HG02943 (cell line): ENCODE measurements around the gene TNPO2.

ENCODE experiments used
- ATAC-seq: cut with Tn5 transposase; IDR thresholded peaks from one replicate; pipeline ENCODE4 v1.9.1; 2021; ENCODE audit warnings: mild to moderate bottlenecking, low read depth, moderate library complexity; ENCODE audit not compliant: unreplicated experiment

Gene TNPO2

DNA sequence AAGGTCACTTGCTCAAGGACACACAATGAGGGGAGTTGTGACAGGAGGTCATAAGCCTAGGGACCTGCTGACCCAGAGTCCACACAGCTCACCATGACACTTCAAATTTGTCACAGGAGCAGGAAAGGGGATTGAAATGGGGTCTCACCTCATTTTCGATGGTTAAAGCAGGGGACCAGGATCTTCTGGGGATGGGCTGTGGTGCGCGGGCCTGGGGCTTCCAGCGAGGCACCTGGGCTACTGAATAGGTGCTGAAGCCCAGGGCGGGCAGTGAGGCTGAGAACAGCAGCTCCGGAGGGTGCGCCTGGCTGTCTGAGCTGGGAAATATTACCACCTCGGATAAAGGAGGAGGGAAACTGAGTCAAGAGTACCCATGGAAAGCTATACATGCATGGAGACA lies 68.2 kb downstream of the TNPO2 start:
- no peak for ATAC-seq

DNA sequence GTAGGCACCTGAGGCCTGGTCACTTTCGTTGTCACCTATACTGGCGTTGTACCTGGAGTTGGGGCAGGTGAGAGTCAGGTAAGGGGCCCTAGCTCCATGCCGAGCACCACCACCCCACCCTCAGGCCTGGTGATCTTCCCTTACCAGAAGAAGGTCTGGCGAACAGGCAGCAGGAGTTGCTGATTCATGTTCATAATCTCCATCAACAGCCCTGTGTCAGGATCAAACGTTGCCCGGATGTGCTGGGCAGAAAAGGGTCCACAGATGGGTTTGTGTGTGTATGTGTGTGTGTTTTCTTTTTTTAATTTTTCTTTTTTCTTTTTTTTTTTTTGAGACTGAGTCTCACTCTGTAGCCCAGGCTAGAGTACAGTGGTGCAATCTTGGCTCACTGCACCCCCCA lies 71.5 kb downstream of the TNPO2 start:
- ATAC-seq: no peak

DNA sequence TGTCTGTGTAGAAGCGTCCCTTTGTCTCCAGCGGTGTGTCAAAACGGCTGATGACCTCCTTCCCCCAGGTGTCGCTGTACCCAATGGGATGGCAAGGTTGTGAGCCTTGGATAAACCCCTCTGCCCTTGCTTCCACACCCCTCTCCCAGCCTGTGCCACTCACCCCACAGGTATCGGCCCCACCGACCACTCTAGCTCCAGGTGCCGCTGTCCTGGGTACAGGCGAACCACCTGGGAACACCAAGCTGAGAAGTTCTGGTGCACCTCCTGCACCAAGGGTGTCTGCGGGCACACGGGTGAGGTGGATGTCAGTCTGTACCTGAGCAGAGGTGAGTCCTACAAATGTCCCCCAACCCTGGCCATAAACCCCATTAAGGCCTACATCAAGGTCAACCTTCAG lies 73.8 kb downstream of the TNPO2 start:
- no peak for ATAC-seq
